ENCODE results near the gene PLCB1.

- TF ChIP-seq TAF1 (IDR thresholded peaks at IDR 0.05; ENCODE audit: borderline replicate concordance, insufficient read depth, low read length), result no peak
- no peak for TF ChIP-seq FOXP2 (optimal IDR thresholded peaks at IDR 0.05; ENCODE audit: borderline replicate concordance, extremely low read depth, extremely low read length, insufficient read depth)
- TF ChIP-seq SIN3A (IDR thresholded peaks at IDR 0.05; ENCODE audit: borderline replicate concordance, insufficient read depth, low read length), result no peak
- no peak for TF ChIP-seq POLR2AphosphoS5 (IDR thresholded peaks at IDR 0.05; ENCODE audit: low read depth, low read length)
- TF ChIP-seq, protein P1, sequence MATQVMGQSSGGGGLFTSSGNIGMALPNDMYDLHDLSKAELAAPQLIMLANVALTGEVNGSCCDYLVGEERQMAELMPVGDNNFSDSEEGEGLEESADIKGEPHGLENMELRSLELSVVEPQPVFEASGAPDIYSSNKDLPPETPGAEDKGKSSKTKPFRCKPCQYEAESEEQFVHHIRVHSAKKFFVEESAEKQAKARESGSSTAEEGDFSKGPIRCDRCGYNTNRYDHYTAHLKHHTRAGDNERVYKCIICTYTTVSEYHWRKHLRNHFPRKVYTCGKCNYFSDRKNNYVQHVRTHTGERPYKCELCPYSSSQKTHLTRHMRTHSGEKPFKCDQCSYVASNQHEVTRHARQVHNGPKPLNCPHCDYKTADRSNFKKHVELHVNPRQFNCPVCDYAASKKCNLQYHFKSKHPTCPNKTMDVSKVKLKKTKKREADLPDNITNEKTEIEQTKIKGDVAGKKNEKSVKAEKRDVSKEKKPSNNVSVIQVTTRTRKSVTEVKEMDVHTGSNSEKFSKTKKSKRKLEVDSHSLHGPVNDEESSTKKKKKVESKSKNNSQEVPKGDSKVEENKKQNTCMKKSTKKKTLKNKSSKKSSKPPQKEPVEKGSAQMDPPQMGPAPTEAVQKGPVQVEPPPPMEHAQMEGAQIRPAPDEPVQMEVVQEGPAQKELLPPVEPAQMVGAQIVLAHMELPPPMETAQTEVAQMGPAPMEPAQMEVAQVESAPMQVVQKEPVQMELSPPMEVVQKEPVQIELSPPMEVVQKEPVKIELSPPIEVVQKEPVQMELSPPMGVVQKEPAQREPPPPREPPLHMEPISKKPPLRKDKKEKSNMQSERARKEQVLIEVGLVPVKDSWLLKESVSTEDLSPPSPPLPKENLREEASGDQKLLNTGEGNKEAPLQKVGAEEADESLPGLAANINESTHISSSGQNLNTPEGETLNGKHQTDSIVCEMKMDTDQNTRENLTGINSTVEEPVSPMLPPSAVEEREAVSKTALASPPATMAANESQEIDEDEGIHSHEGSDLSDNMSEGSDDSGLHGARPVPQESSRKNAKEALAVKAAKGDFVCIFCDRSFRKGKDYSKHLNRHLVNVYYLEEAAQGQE (IDR thresholded peaks at IDR 0.05; ENCODE audit: insufficient read depth in 1 of 2, low read depth in 2 of 2, low read length in 2 of 2), result no peak
Measured at GRCh38 chr20:8145246-8146168, 13.4 kb downstream of the PLCB1 start.
